ENCODE data around the gene ADARB2.

- no peak for TF ChIP-seq ZNF157 (tag by site-specific recombination; IDR thresholded peaks at IDR 0.05)
- no peak for TF ChIP-seq CTCF (tag by site-specific recombination; IDR thresholded peaks at IDR 0.05)
- no peak for TF ChIP-seq ZBTB48 (tag by site-specific recombination; IDR thresholded peaks at IDR 0.05)
- no peak for TF ChIP-seq HOXC10 (CRISPR knock-in tag; IDR thresholded peaks at IDR 0.05)
- no peak for TF ChIP-seq BCL11A (tag by site-specific recombination; IDR thresholded peaks at IDR 0.05; ENCODE audit: low read depth)
- TF ChIP-seq ZNF274 (IDR thresholded peaks at IDR 0.05; ENCODE audit: low read length): no peak
- no peak for TF ChIP-seq ZNF274 (tag by site-specific recombination; IDR thresholded peaks at IDR 0.05; ENCODE audit: borderline replicate concordance)
- no peak for TF ChIP-seq ZFP3 (tag by site-specific recombination; IDR thresholded peaks at IDR 0.05; ENCODE audit: low read depth)
- no peak for TF ChIP-seq ZNF558 (tag by site-specific recombination; IDR thresholded peaks at IDR 0.05)
- no peak for TF ChIP-seq ZNF449 (tag by site-specific recombination; IDR thresholded peaks at IDR 0.05)
These were observed 543.8 kb downstream of the ADARB2 start for GRCh38 chr10:1193561-1193960.
